ENCODE data around the gene RPL31.

The RPL31 gene

GRCh38 chr2:101040072-101040471 lies 38.0 kb downstream of the RPL31 start:
- H3K4me2 ChIP-seq (ENCODE audit: low read depth, low read length, poor library complexity, severe bottlenecking) = no peak overlapping the region
- no peaks in the 10 kb centered on the region for H3K36me3 ChIP-seq (ENCODE audit: low read length)
- TF ChIP-seq, protein P1, sequence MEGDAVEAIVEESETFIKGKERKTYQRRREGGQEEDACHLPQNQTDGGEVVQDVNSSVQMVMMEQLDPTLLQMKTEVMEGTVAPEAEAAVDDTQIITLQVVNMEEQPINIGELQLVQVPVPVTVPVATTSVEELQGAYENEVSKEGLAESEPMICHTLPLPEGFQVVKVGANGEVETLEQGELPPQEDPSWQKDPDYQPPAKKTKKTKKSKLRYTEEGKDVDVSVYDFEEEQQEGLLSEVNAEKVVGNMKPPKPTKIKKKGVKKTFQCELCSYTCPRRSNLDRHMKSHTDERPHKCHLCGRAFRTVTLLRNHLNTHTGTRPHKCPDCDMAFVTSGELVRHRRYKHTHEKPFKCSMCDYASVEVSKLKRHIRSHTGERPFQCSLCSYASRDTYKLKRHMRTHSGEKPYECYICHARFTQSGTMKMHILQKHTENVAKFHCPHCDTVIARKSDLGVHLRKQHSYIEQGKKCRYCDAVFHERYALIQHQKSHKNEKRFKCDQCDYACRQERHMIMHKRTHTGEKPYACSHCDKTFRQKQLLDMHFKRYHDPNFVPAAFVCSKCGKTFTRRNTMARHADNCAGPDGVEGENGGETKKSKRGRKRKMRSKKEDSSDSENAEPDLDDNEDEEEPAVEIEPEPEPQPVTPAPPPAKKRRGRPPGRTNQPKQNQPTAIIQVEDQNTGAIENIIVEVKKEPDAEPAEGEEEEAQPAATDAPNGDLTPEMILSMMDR (IDR thresholded peaks at IDR 0.05; ENCODE audit: insufficient read depth, low read length, poor library complexity, severe bottlenecking) = no peak
- no peaks in the 10 kb centered on the region for H3K9me3 ChIP-seq (ENCODE audit: insufficient read depth, low read length)
- H4K20me1 ChIP-seq (ENCODE audit: low read depth, low read length) = no peaks in the 10 kb centered on the region
- 0 out of 2 replicates have a peak, but pooled peaks cover 3% of the 10 kb centered on the region for H3K27me3 ChIP-seq (ENCODE audit: low read length)
- H3K4me3 ChIP-seq (ENCODE audit: insufficient read depth, low read length, poor library complexity, severe bottlenecking) = no peak overlapping the region
- no peaks in the 10 kb centered on the region for H3F3A ChIP-seq (ENCODE audit: insufficient read depth)
- H3K9me2 ChIP-seq (replicated peaks; ENCODE audit: insufficient read depth, low read length) = no peaks in the 10 kb centered on the region
- H3K27ac ChIP-seq (ENCODE audit: low read depth, low read length) = no peak overlapping the region
- no peak overlapping the region for H3K9ac ChIP-seq (ENCODE audit: low read length)
- H2AFZ ChIP-seq (ENCODE audit: low read depth, low read length, severe bottlenecking) = no peak overlapping the region
- H3K79me2 ChIP-seq (ENCODE audit: insufficient read depth, low read length) = no peaks in the 10 kb centered on the region

- no peaks in the 10 kb centered on the region for H3K9me3 ChIP-seq (ENCODE audit: insufficient read depth, low read length)
- no peak for TF ChIP-seq EZH2phosphoT487 (conservative IDR thresholded peaks at IDR 0.05; ENCODE audit: low read length)
- TF ChIP-seq, protein P1 (IDR thresholded peaks at IDR 0.05; ENCODE audit: insufficient read depth, low read length, poor library complexity, severe bottlenecking) = no peak
- 0 out of 2 replicates have a peak, but pooled peaks cover 3% of the 10 kb centered on the region for H3K27me3 ChIP-seq (ENCODE audit: low read length)
- H3K36me3 ChIP-seq (ENCODE audit: low read length) = no peaks in the 10 kb centered on the region
- no peak overlapping the region for H2AFZ ChIP-seq (ENCODE audit: low read depth, low read length, severe bottlenecking)
- H3K9ac ChIP-seq (ENCODE audit: low read length) = no peak overlapping the region
- H3K4me2 ChIP-seq (ENCODE audit: low read depth, low read length, poor library complexity, severe bottlenecking) = no peak overlapping the region
- no peak overlapping the region for H3K4me3 ChIP-seq (ENCODE audit: insufficient read depth, low read length, poor library complexity, severe bottlenecking)
- no peak overlapping the region for H3K27ac ChIP-seq (ENCODE audit: low read depth, low read length)
- H3F3A ChIP-seq (ENCODE audit: insufficient read depth) = no peaks in the 10 kb centered on the region
- H4K20me1 ChIP-seq (ENCODE audit: low read depth, low read length) = no peaks in the 10 kb centered on the region
- H3K9me2 ChIP-seq (replicated peaks; ENCODE audit: insufficient read depth, low read length) = no peaks in the 10 kb centered on the region
- no peaks in the 10 kb centered on the region for H3K79me2 ChIP-seq (ENCODE audit: insufficient read depth, low read length)
These were observed 38.7 kb downstream of the RPL31 start for GRCh38 chr2:101040761-101041160.

- no peak overlapping the region for H3K9ac ChIP-seq (ENCODE audit: low read length)
- H3K4me2 ChIP-seq (ENCODE audit: low read depth, low read length, poor library complexity, severe bottlenecking) = no peak overlapping the region
These were observed 39.3 kb downstream of the RPL31 start for GRCh38 chr2:101041413-101041812.

More at GRCh38 chr2:101041413-101041812, 39.3 kb downstream of the RPL31 start:
- TF ChIP-seq, protein P1 (IDR thresholded peaks at IDR 0.05; ENCODE audit: insufficient read depth, low read length, poor library complexity, severe bottlenecking) = no peak
- no peak for TF ChIP-seq EZH2phosphoT487 (conservative IDR thresholded peaks at IDR 0.05; ENCODE audit: low read length)
- H2AFZ ChIP-seq (ENCODE audit: low read depth, low read length, severe bottlenecking) = no peak overlapping the region
- no peak overlapping the region for H3K4me3 ChIP-seq (ENCODE audit: insufficient read depth, low read length, poor library complexity, severe bottlenecking)
- no peak overlapping the region for H3K27ac ChIP-seq (ENCODE audit: low read depth, low read length)
- no peaks in the 10 kb centered on the region for H4K20me1 ChIP-seq (ENCODE audit: low read depth, low read length)
- no peaks in the 10 kb centered on the region for H3K79me2 ChIP-seq (ENCODE audit: insufficient read depth, low read length)
- no peaks in the 10 kb centered on the region for H3K9me3 ChIP-seq (ENCODE audit: insufficient read depth, low read length)
- H3K27me3 ChIP-seq (ENCODE audit: low read length) = 0 out of 2 replicates have a peak, but pooled peaks cover 3% of the 10 kb centered on the region
- H3K36me3 ChIP-seq (ENCODE audit: low read length) = no peaks in the 10 kb centered on the region
- no peaks in the 10 kb centered on the region for H3K9me2 ChIP-seq (replicated peaks; ENCODE audit: insufficient read depth, low read length)
- H3F3A ChIP-seq (ENCODE audit: insufficient read depth) = no peaks in the 10 kb centered on the region

All from SU-DHL-6 (cell line).